Osteoblast (primary cell): ENCODE data around the gene TMEM52. TPM values are rescaled to one million over a fixed set of nuclear protein-coding genes. Genes with fewer than 3 reads are reported as not detected.

Source experiments
- DNase-seq: peaks from one replicate; pipeline ENCODE4 v3.0.0; 2011; ENCODE audit warnings: low spot score, mixed read lengths; ENCODE audit not compliant: insufficient read length; ENCODE audit errors: missing footprints
- H2AFZ ChIP-seq: 2 replicates; pipeline ENCODE4 v1.6.0; 2011; ENCODE audit warnings: mild to moderate bottlenecking, low read length
- H3K27ac ChIP-seq: 2 replicates; pipeline ENCODE4 v1.5.1; 2011; ENCODE audit warnings: mild to moderate bottlenecking, low read depth, low read length, moderate library complexity
- H3K27me3 ChIP-seq: 2 replicates; pipeline ENCODE4 v1.6.0; 2012; ENCODE audit warnings: mild to moderate bottlenecking, control low read depth, inconsistent platforms, low read length, moderate library complexity; ENCODE audit not compliant: insufficient read depth
- H3K36me3 ChIP-seq: 2 replicates; pipeline ENCODE4 v1.5.1; 2011; ENCODE audit warnings: mild to moderate bottlenecking, low read length, control low read depth, moderate library complexity; ENCODE audit not compliant: insufficient read depth
- H3K4me1 ChIP-seq: 2 replicates; pipeline ENCODE4 v1.5.1; 2011; ENCODE audit warnings: mild to moderate bottlenecking, low read length, control low read depth, moderate library complexity; ENCODE audit not compliant: insufficient read depth
- H3K4me2 ChIP-seq: 2 replicates; pipeline ENCODE4 v1.6.0; 2011; ENCODE audit warnings: mild to moderate bottlenecking, low read length; ENCODE audit not compliant: insufficient read depth
- H3K4me3 ChIP-seq: fragments of 200-600 bp; sonication (generic); 3 replicates; pipeline ENCODE4 v1.5.1; 2012; ENCODE audit warnings: mild to moderate bottlenecking, low read length, inconsistent platforms; ENCODE audit not compliant: insufficient read depth
- H3K79me2 ChIP-seq: 2 replicates; pipeline ENCODE4 v1.6.0; 2012; ENCODE audit warnings: mild to moderate bottlenecking, low read length, control low read depth, inconsistent platforms; ENCODE audit not compliant: insufficient read depth
- H3K9me3 ChIP-seq: 2 replicates; pipeline ENCODE4 v1.5.1; 2011; ENCODE audit warnings: low read depth, low read length, control low read depth
- H4K20me1 ChIP-seq: 2 replicates; pipeline ENCODE4 v1.6.0; 2012; ENCODE audit warnings: mild to moderate bottlenecking, low read length, control low read depth; ENCODE audit not compliant: insufficient read depth
- total RNA-seq: library from RNA; depleted of rRNA; stranded (reverse); fragments of >200 nt; gene quantifications from 2 replicates; pipeline ENCODE4 v1.2.3, GENCODE V29; 2012
- TF ChIP-seq, protein P1 (sequence below): IDR thresholded peaks from 2 replicates; pipeline ENCODE4 v1.5.1; 2011; ENCODE audit warnings: mild to moderate bottlenecking, low read depth, low read length, moderate library complexity; ENCODE audit errors: extremely low read depth

Gene TMEM52
- total RNA-seq, 1 donor: not detected

DNA sequence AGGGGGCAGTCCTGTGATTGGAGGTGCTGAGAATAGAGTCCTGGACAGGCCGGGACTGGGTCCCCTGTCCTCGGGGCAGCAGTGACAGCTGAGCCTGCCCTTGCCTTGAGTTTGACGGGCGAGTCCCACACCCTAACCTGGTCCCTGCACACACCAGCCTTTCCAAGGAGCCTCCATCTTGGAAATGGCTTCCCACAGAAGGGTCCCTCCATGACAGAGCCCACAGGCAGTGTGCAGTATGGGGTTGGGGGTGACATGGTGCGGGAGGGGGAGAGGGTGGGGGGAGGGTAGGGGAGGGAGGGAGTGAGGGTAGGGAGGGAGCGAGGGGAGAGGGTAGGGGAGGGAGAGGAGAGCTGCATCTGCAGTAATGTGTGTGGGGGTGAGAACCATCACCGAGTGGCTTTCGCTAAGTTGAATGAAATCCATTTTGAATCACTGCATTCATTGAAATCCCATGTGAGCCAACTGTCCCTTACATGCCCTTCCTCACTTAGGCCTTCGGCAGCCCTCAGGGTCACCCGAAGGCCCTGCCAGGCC, 10.1 kb upstream of the TMEM52 start:
- H3K79me2 ChIP-seq: no peaks in the 10 kb centered on the region
- no peak overlapping the region for H3K4me3 ChIP-seq
- H3K27ac ChIP-seq: no peak overlapping the region
- H2AFZ ChIP-seq: no peak overlapping the region
- H3K36me3 ChIP-seq: no peaks in the 10 kb centered on the region
- H4K20me1 ChIP-seq: no peaks in the 10 kb centered on the region
- TF ChIP-seq, protein P1, sequence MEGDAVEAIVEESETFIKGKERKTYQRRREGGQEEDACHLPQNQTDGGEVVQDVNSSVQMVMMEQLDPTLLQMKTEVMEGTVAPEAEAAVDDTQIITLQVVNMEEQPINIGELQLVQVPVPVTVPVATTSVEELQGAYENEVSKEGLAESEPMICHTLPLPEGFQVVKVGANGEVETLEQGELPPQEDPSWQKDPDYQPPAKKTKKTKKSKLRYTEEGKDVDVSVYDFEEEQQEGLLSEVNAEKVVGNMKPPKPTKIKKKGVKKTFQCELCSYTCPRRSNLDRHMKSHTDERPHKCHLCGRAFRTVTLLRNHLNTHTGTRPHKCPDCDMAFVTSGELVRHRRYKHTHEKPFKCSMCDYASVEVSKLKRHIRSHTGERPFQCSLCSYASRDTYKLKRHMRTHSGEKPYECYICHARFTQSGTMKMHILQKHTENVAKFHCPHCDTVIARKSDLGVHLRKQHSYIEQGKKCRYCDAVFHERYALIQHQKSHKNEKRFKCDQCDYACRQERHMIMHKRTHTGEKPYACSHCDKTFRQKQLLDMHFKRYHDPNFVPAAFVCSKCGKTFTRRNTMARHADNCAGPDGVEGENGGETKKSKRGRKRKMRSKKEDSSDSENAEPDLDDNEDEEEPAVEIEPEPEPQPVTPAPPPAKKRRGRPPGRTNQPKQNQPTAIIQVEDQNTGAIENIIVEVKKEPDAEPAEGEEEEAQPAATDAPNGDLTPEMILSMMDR: no peak
- H3K27me3 ChIP-seq: no peaks in the 10 kb centered on the region
- no peaks in the 10 kb centered on the region for H3K4me1 ChIP-seq
- no peak for DNase-seq
- H3K9me3 ChIP-seq: no peaks in the 10 kb centered on the region
- no peak overlapping the region for H3K4me2 ChIP-seq

DNA sequence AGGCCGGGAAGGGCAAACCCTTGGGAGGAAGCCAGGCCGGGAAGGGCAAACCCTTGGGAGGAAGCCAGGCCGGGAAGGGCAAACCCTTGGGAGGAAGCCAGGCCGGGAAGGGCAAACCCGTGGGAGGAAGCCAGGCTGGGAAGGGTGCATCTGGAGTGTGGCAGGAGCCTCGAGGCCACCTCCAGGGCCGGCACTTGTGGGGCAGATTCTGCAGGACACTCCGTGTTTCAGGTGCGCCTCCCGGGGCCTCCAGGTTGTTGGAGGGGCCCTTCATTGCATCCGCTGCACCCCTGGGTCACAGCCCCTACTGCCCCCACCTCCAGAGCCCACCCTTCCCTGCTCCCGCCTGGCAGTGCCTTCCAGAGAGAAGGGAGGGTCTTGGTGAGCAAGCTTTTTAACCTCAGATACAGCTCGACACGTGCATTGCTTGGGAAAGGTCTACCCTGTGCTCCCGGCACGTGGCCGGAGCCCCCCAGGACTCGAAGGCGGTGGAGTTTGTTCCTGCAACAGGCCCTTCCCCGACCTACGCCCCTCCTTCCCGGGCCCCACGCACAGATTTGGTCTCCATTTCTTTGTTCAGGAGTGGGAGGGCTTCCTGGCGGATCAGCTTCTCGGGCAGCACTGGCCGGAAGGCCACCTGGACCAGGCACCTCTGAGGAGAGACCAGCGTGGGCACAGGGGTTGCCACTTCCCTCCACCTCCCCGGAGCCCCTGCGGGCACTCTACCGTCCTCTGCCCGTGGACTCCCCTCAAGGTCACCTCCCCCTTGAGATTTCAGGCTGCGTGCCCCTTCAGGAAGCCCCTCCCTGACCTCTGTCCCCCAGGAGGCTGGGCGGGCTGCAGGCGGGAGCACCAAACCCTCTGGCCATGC, 9.4 kb upstream of the TMEM52 start:
- Histone ChIP-seq H4K20me1 (no peaks in the 10 kb centered on the region), H3K36me3 (no peaks in the 10 kb centered on the region), H3K4me2 (no peak overlapping the region), H3K79me2 (no peaks in the 10 kb centered on the region), H3K27ac (no peak overlapping the region), H3K4me3 (no peak overlapping the region), H3K27me3 (no peaks in the 10 kb centered on the region), H2AFZ (no peak overlapping the region), H3K4me1 (no peaks in the 10 kb centered on the region), H3K9me3 (no peaks in the 10 kb centered on the region)
- DNase-seq: no peak
- TF ChIP-seq, protein P1: no peak

DNA sequence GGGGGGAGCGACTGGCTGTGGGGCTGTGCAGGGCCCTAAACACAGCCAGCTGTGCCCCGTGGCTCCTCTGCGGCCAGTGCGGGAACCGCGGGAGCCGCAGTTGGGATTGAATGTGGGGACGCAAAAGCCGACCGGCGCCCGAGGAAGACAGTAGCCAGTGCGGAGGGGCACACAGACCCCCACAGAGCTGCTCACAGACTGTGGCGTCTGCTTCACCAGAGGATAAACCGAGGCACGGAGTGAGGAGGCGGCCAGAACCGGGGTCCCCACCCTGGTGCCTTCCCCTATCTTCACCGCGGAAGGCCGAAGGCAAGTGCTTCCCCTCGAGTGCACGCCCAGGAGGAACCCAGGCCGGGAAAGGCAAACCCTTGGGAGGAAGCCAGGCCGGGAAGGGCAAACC, 8.7 kb upstream of the TMEM52 start:
- H3K27me3 ChIP-seq: no peaks in the 10 kb centered on the region
- TF ChIP-seq, protein P1: no peak
- no peaks in the 10 kb centered on the region for H3K36me3 ChIP-seq
- H3K4me1 ChIP-seq: no peaks in the 10 kb centered on the region
- no peak for DNase-seq
- no peak overlapping the region for H3K27ac ChIP-seq
- no peaks in the 10 kb centered on the region for H4K20me1 ChIP-seq
- no peak overlapping the region for H3K4me2 ChIP-seq
- H3K79me2 ChIP-seq: no peaks in the 10 kb centered on the region
- no peak overlapping the region for H3K4me3 ChIP-seq
- no peak overlapping the region for H2AFZ ChIP-seq
- no peaks in the 10 kb centered on the region for H3K9me3 ChIP-seq

DNA sequence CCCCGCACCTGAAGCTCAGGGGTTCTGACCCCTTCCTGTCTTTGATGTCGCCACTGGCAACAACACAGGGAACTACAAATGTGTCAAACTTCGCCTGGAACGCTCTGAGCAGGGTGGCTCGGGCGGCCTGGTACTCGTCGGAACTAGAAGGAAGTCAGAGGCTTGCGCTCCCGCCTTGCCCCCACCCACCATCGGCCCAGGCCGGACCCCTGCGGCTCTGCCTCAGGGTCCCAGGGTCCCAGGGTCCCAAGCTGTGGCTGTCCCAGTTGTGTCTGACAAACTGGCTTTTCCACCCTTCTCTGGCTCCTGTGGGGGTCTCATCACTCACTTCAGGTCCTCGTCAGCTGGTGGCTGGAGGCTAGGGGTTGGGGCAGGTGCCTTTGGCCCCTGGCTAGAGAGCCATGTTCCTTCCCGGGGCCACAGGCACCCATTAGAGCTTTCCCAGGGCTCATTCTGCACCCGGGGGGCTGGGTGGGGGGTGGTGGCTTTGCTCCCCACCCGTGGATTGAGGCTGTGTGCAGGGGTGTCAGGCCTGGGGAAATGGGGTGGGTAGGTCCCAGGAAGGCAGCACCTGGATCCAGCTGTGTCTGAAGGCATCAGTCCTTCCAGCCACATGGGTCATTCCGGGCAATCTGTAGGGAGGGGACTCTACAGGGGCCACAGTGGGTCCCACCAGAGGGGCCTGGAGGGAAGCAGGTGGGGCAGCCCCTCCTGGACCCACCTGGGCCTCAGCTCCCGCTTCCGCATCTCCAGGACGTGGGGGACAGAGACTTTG, 8.0 kb upstream of the TMEM52 start:
- no peaks in the 10 kb centered on the region for H3K4me1 ChIP-seq
- DNase-seq: no peak
- no peak overlapping the region for H3K4me3 ChIP-seq
- H3K27ac ChIP-seq: no peak overlapping the region
- no peak overlapping the region for H3K4me2 ChIP-seq
- TF ChIP-seq, protein P1: no peak
- H2AFZ ChIP-seq: no peak overlapping the region
- H4K20me1 ChIP-seq: no peaks in the 10 kb centered on the region
- no peaks in the 10 kb centered on the region for H3K9me3 ChIP-seq
- no peaks in the 10 kb centered on the region for H3K27me3 ChIP-seq
- no peaks in the 10 kb centered on the region for H3K36me3 ChIP-seq
- H3K79me2 ChIP-seq: no peaks in the 10 kb centered on the region
